NOMO-1 treated with dmso at 0.1 percent for 144 hours (cell line): ENCODE measurements around the gene SAE1.

ENCODE experiments used
- DNase-seq: peaks from one replicate; lab custom pipeline; 2025; ENCODE audit not compliant: unreplicated experiment; lab: John Stamatoyannopoulos, UW

SAE1 gene

DNA sequence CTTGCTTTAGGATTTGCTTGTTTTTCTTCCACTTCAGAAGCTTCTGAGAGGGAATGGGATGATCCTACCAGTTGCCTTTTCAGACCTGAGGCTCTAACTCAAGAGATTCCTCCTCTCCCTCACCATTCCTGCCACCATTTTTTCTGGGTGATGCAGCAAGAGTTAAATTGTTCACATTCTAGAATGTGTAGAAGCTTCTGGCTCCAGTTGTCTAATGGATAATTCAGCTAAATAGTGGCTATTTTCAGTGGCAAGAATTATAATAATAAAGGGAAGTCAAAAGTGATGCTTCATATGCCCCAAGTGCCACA lies 79.5 kb downstream of the SAE1 start:
- no peak for DNase-seq

DNA sequence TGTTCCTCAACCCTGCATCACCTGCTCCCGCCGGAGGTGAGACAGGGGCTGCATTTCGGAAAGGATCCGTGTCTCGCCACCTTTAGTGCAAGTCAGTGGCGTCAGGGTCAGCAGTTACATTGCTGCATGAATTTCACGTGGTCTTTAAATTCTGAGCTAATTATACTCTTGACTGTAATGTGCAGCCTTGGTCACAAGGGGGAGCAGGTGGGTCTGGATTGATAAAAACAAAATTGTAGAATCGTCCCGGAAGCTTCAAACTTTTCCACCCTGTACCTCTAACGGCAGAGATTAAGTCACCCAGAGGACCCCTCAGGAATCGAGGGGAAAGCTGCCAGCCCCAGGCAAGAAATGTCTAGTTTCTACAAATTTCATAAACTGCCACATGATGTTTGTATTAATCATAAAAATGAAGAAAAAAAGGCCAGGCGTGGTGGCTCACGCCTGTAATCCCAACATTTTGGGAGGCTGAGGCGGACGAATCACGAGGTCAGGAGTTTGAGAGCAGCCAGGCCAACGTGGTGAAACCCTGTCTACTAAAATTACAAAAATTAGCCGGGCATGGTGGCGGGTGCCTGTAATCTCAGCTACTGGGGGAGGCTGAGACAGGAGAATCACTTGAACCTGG lies 80.2 kb downstream of the SAE1 start:
- peak; percentile 63 for DNase-seq

DNA sequence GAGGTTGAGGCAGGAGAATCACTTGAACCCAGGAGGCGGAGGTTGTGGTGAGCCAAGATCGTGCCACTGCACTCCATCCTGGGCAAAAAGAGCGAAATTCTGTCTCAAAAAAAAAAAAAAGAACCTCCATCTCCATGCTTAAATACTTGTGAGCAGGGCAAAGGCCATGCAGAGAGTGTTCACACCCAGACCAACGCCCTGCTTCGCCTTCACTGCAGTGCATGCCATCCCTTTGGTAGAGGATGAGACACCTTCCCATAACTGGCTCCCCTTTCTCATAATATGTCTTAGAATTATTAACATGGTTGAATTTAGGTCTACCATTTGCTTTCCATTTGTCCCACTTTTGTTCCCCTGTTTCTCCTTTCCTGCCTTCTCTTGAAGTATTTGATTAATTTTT lies 84.9 kb downstream of the SAE1 start:
- no peak for DNase-seq

DNA sequence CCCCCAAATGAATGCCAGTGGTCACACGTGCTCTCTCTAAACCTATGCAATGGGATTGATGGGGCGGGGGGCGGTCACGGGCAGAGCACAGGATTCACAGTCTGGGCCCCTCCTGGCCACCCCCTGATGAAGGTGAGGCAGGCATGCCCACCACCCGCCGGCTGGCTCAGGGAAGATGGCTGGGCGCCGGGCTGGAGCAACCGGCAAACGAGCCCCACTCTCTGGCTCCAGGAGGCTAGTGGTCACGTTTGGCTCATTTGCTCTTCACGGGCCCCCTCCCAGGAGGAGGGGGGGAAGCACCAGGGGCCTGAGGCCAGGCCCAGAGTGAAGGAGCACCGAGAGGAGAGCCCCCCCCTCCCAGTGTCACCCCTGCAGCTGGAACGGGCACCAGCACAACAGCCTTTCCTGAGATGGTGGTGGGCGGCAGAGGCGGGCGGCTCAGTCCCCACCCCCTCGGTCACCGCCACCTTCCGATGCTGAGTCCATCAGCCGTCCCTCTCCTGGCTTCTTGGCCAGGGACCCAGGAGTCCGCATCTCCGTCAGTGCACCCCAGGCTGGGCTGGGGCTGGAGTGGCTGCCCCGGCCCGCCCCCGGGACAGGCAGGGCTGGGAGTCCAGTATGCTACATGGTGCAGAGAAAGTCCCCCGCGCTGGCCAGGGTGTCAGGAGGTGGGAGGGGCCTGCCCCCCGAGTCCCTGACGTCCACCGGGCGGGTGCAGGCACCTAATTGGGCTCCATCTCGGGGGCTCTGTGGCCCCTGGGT lies 90.6 kb downstream of the SAE1 start:
- DNase-seq = no peak

DNA sequence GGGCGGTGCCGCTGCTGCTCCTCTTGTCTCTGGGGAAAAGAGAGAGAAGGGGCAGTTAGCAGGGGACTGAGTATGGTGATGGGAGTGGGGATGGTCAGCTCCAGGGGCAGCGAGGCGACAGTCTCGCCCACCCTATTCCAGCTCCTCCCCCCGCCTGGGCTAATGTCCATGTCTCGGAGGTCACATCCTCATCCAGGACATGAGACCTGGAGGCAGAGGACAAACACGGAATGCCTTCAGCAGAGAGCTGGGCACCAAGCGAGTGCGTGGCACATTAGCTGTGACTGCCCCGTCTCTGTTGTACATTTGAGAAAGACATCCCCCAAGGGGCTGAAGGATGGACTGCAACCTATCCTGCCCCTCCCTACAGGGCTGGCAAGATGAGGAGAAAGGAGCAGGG lies 91.3 kb downstream of the SAE1 start:
- DNase-seq = no peak

DNA sequence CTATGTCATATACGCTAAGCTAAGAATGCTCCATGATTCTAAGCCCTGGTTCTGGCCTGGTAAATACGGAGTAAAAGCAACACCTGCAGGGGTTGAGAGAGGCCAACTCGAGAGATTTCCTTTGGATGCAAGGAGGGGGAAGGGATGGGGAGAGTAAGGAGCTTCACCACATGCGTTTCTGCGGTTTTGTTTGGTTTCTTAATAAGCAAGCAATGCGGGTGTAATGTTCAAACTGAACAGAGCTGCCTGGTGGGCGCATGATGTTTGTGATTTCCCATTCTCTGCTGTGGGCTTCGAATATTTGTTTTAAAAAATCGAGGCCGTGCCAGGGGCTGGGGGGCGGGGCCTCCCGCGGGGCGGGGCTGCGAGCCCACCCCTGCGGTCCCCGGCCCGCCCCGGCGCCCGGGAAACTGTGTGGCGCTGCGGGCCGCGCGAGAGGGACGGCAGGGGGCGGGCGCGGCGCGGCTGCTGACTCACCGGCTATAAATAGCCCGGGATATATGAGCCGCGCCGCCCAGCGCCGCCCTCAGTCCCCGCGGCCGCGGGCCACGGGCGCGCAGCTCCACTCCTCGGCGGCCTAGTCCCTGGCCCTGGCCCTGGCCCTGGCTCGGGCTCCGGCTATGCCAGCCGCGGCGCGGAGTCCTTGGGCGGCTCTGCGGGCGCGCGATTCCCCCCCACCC lies 95.3 kb downstream of the SAE1 start:
- DNase-seq = peak; percentile 55

DNA sequence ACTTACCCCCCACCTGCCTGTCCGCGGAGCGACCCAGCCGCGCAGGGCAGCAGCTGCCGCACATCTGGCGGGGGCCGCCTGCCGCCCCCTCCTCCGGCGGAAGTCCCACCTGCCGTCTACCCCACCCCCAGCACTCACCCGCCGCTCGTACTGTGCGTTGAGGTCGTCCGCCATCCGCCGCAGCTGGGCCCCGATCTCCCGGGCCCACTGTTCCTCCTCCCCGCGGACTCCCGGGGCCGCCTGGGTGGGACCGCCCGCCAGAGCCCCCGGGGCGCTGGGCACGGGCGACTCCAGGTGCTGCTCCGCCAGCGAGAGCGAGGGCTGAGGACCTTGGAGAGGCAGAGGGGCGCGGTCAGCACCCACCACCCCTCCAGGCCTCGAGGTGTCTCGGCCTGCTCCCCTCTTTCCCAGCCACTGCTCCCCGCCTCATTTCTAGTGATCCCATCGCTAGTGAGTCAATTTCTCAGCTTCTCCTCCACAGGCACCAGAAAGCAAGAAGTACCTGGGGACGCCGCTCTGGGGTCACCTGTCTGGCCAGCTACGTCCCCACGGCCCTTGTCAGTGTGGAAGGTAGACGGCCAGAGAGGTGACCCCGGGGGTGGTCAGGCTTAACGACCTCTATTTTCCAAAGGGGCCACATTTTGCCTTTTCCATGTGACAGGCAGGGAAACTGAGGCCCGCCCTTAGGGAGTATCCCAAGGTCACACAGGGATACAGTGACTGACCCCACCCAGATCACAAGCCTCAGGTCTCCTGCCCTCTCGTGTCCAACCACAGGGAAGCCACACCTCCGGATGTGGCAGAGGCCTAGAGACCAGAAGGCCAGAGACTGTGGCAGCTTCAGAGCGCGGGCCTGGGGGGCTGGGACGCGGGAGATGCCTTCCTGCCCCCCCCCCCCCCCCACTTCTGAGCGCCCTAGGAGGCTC lies 96.1 kb downstream of the SAE1 start:
- peak; percentile 90 for DNase-seq

DNA sequence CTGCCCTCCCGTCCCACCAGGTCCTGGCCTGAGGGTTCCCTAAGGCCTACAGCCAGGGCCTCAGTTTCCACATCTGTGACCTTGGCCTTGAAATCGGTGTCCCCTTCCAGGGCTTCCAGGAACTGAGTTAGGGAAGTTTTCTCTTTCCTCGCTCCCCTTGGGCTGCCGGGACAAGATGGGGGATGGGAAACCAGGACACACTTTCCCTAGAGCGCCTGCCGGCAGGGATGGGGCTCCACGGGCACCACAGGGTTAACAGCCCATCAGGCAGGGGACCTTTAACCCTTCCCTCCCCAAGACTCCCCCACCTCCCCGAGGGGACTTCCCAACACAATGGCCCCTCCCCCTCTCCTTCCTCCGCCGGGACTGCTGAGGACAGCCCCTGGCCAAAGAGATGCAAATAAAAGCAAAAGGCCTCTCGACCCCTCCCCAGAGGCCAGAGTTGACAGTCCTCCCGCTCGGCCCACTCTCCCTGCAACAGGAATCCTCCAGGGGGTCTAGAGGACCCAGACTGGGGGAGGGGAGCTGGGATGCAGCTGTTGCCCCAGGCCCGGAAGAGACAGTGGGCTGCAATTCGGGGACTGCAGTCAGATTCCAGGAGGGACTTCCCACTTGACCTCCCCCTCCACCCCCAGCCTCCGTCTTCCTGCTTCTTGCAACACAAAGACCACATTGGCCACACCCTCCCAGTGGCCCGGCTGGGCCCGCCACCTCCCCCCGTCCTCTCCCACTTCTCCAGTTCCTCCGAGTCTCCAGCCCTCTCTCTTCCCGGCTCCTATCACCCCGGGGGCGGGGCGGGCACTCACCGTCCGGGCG lies 96.9 kb downstream of the SAE1 start:
- DNase-seq = peak; percentile 74

DNA sequence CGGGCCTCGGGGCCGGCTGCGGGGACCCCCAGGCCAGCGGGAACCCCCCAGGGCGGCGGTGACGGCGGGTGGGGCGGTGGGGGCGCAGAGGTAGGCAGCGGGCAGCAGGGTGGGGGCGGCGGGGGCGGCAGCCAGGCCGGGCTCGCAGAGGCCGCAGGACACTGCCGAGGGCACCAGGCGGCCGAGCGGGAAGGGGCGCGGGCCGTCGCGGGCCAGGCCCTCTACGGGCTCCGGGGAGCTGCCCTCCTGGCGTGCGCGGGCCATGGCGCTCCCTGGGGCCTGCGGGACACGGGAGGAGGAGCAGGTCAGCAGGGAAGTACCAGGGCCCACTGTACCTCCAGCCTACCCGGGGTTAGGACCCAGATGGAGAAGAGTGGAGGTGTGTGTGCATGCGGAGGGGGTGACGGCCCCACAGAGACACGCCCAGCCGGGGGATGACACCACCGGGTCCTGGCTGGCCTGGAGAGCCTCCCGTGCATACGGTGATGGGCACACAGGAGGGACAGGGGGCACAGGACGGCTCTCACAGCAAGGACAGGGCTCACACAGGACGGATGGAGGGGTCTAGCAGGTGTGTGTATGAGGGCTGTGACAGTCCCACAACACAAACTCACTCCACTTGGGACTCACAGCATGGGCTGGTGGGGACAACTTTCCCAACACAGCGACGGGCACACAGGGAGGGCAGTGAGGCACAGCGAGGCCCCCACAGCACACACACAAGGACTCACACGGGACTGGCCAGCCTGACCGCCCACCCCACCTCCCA lies 97.7 kb downstream of the SAE1 start:
- DNase-seq = peak; percentile 69

DNA sequence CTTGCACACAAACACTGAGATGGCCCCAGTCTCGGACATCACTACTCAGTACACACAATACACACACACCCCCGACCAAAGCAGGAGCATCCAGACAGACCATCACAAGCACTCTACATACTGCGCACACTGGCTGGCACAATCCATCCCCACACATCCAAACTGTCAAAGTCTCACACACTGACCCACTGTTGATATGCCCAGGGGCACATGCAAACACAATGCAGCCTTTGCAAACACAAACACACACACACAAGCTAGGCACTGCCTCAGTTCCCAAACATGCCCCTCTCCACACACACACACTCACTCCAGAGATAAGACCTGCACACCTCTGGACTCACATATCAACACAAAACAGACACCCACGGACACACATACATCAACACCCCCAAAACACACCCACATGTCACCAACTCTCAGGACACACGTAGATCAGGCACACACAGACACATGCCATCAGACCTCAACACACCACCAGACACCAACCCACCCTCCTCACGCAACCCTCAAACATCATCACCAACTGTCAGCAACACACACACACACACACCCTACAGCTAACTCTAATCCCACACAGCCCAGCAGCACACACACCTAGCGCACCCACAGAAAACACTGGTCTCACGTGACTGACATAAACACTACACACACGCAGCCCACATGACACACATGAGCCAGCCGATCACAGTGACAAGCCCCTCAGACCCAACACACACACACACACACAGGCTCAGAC lies 98.5 kb downstream of the SAE1 start:
- DNase-seq = no peak

DNA sequence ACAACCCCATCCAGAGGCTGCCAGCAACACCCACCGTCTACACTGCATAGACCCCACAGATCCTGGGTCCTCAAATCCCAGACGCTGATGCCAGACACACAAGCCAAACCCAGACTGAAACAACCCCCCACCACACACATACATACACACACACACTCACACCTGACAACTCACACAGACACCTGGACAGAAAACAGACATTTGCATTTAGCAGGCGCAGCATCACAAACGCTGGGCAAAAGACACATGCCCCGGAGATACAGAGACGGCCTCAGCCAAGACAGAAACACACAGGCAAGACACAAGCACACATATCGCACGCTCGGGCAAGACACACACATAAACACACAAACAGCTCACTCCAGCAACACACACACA lies 99.0 kb downstream of the SAE1 start:
- DNase-seq = no peak

DNA sequence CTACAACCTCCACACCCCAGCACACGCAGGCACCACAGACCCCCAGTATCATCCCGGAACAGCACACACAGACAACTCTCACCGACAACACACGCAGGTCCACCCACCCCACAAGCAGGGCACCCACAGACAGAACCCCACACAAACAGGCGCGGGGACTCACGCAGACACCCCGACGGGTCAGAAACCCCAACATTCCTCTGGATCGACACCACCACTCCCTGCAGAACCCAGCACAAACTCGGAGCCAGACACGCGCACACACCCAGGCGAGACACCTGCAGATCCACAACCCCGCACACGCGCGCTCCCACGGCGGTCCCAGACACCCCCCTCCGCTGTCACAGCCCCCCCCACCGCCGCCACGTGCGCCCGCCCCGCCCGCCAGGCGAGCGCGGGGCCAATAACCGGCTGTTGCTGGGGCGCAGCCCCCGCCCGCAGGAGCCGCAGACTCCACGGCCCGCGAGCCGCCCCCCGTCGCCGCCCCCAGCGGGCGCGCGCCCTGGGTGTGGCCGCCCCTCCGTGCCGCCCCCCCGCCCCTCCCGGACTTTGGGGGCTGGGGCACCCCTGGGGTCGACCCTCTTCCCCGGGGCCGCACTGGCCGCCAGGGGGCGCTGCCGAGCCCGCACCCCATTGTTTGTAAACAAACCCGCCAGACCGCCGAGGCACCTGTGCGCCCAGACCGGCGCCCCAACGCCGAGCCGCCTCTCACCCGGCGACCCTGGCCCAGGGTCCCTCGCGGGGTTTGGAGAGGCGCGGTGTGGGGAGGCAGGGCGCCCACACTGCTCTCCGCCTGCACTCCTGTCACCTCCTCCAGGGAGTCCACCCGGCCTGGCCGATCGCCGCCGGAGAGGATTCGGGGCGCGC lies 99.7 kb downstream of the SAE1 start:
- no peak for DNase-seq

DNA sequence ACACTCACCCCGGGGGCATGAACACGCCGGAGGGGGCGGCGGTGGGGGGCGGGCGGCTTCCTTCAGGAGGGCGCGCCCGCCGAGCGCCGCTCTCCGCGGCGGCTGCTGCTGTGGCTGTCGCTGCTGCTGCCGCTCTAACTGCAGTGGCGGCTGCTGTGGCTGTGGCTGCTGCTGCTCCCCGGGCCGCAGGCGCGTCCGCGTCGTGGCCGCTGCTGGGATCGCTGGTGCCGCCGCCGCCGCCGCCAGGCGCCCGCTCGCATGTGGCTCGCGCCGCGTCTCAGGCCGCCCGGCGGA lies 100.2 kb downstream of the SAE1 start, which contains the start of gene BBC3:
BBC3 (minus strand) TSS at position 279 of the 294 bp plus-strand sequence. CDS start 2,768 bp downstream, outside the sequence.
- no peak for DNase-seq

DNA sequence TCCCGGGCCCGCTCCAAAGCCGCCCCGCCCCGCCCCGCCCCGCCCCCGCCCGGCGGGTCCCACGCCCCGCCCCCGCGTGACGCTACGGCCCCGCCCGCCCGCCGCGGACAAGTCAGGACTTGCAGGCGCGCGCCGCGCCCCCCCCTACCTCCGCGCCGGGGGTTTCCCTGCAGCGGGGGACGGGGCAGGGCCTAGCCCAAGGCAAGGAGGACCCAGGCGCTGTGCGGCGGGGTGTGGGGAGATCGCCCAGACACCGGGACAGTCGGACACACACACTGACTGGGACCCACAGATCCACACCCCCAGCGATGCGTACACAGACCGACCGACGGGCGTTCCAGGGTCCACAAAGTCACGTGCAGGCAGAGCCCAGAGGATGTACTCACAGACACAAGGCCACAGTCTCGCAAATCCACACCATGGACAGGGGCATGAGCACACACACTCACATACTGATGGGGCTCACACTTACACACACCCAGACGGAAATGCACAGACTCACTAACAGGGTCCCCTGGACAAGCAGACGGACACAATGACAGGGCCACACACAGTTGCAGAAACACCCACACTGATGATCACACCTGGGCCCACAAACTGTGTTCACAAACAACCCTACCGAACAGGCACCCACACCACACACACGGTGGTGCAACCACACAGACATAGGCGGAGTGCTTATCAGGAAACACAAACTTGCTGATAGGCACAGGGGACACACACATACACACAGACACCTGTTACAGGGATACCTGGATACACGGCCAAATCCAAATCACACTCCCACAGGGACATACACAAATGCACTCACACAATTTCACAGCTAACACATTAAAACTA lies 100.8 kb downstream of the SAE1 start:
- peak; percentile 68 for DNase-seq

DNA sequence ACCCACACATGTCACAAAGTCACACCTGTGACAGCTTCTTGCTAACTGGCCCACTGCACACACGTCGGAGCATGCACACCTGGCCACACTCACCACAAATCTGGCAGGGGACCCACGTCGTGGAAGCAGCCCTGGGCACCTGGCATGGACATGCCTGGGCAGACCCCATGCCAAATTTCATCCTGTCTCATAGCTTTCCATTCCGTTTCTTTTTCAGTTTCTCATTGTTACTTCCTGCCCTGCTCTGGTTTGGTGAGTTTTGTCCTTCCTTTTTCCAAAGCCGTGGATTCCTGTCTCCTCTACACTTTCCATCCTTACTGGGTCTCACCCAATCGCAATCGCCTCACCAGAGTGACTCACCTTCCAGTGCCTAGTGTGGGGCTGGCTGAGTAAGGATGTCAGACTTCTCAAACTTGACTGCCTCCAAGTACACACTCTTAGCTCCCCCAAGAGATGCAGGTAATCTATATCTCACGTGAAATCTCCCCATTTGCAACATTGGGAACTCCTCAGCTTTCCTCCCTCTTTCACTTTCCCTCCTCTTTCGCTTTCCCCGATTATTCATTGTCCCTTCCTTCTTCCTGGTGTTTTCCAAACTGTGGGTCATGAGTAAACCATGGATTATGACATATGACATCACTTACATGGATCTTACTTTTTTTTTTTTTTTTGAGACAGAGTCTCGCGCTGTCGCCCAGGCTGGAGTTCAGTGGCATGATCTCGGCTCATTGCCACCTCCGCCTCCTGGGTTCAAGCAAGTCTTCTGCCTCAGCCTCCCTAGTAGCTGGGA lies 102.0 kb downstream of the SAE1 start:
- DNase-seq = no peak

DNA sequence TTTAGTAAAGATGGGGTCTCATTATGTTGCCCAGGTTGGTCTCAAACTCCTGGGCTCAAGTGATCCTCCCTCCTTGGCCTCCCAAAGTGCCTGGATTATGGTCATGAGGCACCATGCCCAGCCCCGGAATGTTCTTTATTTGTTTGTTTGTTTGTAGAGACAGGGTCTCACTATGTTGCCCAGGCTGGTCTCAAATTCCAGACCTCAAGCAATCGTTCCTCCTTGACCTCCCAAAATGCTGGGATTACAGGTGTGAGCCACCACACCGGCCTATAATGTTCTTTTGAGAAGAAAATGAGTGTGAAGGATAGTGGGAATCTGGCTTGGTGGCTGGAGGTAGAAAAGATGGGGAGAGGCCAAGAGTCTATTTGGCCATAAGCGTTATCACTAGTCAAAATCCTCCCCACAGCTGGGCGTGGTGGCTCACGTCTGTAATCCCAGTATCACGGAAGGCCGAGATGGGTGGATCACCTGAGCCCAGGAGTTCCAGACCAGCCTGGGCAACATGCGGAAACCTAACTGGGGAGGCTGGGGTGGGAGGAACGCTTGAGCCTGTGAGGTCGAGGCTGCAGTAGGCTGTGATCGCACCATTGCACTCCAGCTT lies 105.5 kb downstream of the SAE1 start:
- no peak for DNase-seq
